ENCODE results near the gene MYO15B. TPM values are rescaled to one million over a fixed set of nuclear protein-coding genes. Genes with fewer than 3 reads are reported as not detected.

MYO15B gene
- total and polyA plus RNA-seq, 12 donors = 6.2 to 455 (median 51.3) TPM

GRCh38 chr17:75624021-75624420, 36.4 kb downstream of the MYO15B start:
- intact Hi-C loops (cut with DNase I) = no loop called here
- 80 to 100% (median 87%) methylated on average over 3 to 12 of the region's 12 CpGs for WGBS, 4 donors
- Histone ChIP-seq H3K4me1 (replicated peaks in 1 of 2) (no peaks in the 10 kb centered on the region), H3K27me3 (no peaks in the 10 kb centered on the region), H3K4me3 (no peak overlapping the region), H3K27ac (no peak overlapping the region), H3K9me3 (replicated peaks in 1 of 3) (no peaks in the 10 kb centered on the region), H3K36me3 (replicated peaks in 1 of 2) (peaks cover 0 to 15% of the 10 kb centered on the region in 2 donors)
- TF ChIP-seq, protein P1, sequence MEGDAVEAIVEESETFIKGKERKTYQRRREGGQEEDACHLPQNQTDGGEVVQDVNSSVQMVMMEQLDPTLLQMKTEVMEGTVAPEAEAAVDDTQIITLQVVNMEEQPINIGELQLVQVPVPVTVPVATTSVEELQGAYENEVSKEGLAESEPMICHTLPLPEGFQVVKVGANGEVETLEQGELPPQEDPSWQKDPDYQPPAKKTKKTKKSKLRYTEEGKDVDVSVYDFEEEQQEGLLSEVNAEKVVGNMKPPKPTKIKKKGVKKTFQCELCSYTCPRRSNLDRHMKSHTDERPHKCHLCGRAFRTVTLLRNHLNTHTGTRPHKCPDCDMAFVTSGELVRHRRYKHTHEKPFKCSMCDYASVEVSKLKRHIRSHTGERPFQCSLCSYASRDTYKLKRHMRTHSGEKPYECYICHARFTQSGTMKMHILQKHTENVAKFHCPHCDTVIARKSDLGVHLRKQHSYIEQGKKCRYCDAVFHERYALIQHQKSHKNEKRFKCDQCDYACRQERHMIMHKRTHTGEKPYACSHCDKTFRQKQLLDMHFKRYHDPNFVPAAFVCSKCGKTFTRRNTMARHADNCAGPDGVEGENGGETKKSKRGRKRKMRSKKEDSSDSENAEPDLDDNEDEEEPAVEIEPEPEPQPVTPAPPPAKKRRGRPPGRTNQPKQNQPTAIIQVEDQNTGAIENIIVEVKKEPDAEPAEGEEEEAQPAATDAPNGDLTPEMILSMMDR (IDR thresholded peaks at IDR 0.05) = no peak
- no peak for TF ChIP-seq POLR2A (IDR thresholded peaks at IDR 0.05)
- DNase-seq = no peak

DNA sequence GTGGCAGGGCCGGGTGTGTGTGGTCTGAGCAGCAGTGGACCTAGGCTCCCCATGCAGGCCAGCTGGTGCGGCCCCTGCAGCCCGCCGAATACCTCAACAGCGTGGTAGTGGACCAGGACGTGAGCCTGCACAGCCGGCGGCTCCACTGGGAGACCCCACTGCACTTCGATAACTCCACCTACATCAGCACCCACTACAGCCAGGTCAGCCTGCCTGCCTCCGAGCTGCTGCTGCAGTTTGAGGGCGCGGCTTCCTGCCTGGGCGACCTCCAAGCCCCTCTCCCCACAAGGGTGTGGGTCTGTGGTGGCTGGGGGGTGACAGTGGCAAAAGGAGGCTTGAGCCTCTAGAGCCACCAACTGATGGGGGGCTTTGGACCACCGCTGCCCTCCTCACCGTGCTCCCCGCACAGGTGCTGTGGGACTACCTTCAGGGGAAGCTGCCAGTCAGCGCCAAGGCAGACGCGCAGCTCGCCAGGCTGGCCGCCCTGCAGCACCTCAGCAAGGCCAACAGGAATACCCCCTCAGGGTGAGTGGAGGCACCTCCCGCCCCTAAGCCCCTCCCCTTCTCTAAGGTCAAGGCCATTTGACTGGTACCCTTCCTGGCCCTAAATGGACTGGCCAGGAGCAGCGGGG, 37.2 kb downstream of the MYO15B start:
- DNase-seq = no peak
- WGBS, 4 donors = 60 to 93% (median 80%) methylated on average over 1 to 23 of the region's 23 CpGs
- TF ChIP-seq, protein P1 (IDR thresholded peaks at IDR 0.05) = no peak
- TF ChIP-seq POLR2A (IDR thresholded peaks at IDR 0.05) = no peak
- Histone ChIP-seq H3K36me3 (replicated peaks in 1 of 2) (peaks cover 0 to 15% of the 10 kb centered on the region in 2 donors), H3K27me3 (no peaks in the 10 kb centered on the region), H3K4me3 (no peak overlapping the region), H3K27ac (no peak overlapping the region), H3K4me1 (replicated peaks in 1 of 2) (no peaks in the 10 kb centered on the region), H3K9me3 (replicated peaks in 1 of 3) (no peaks in the 10 kb centered on the region)
- intact Hi-C loops (cut with DNase I) = no loop called here

GRCh38 chr17:75625813-75626486, 38.4 kb downstream of the MYO15B start:
- Histone ChIP-seq H3K27ac (no peak overlapping the region), H3K9me3 (replicated peaks in 1 of 3) (no peaks in the 10 kb centered on the region), H3K36me3 (replicated peaks in 1 of 2) (peaks cover 0 to 12% of the 10 kb centered on the region in 2 donors), H3K27me3 (no peaks in the 10 kb centered on the region), H3K4me1 (replicated peaks in 1 of 2) (no peaks in the 10 kb centered on the region), H3K4me3 (no peak overlapping the region)
- intact Hi-C loops (cut with DNase I) = no loop called here
- no peak for TF ChIP-seq POLR2A (IDR thresholded peaks at IDR 0.05)
- TF ChIP-seq, protein P1 (IDR thresholded peaks at IDR 0.05) = peak; percentile 21 to 47 (median 37)
- WGBS, 4 donors = 85 to 89% (median 86%) methylated on average over 7 to 15 of the region's 15 CpGs
- peak in 2 of 7 donors; percentile 21 to 37 for DNase-seq

DNA sequence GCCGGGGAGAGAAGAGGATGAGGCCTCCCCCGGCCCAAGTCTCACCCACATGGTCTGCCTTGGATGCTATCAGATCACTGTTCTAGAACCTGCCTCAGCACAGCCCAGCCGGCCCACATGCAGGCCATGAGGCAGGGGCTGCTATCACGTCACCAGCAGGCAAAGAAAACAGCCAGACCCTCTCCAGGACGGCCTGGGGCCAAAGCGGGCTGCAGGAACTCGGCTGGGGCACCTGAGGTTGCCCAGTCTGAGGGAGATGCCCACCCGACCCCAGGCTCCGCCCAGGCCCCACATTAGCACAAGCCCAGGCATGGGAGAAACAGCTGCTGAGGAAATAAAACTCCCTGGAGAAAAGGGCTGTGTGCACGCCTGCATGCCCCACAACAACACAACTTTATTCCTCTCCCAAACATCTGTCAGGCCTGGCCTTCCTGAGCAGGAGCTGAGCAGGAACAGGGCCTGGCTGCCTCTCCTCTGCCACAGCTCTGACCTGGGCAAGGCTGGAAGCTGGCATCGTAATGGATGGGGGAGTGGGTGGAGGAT, 39.0 kb downstream of the MYO15B start:
- TF ChIP-seq, protein P1 (IDR thresholded peaks at IDR 0.05) = no peak
- no peak for TF ChIP-seq POLR2A (IDR thresholded peaks at IDR 0.05)
- 80 to 90% (median 84%) methylated on average over 6 to 11 of the region's 11 CpGs for WGBS, 4 donors
- H3K4me3 ChIP-seq = no peak overlapping the region
- intact Hi-C loops (cut with DNase I) = no loop called here
- no peaks in the 10 kb centered on the region for H3K27me3 ChIP-seq
- H3K9me3 ChIP-seq (replicated peaks in 1 of 3) = no peaks in the 10 kb centered on the region
- H3K27ac ChIP-seq = no peak overlapping the region
- H3K36me3 ChIP-seq (replicated peaks in 1 of 2) = peaks cover 0 to 12% of the 10 kb centered on the region in 2 donors
- DNase-seq = no peak
- H3K4me1 ChIP-seq (replicated peaks in 1 of 2) = no peaks in the 10 kb centered on the region

Measured in adrenal gland (tissue), 12 donors.